ENCODE measurements around the gene LINS1. TPM values are rescaled to one million over a fixed set of nuclear protein-coding genes. Genes with fewer than 3 reads are reported as not detected.

LINS1 gene
- total and polyA plus RNA-seq, 2 donors (not counting 1 experiment from before 2014, with no cell fraction given), result 14.3 to 46.4 TPM

DNA sequence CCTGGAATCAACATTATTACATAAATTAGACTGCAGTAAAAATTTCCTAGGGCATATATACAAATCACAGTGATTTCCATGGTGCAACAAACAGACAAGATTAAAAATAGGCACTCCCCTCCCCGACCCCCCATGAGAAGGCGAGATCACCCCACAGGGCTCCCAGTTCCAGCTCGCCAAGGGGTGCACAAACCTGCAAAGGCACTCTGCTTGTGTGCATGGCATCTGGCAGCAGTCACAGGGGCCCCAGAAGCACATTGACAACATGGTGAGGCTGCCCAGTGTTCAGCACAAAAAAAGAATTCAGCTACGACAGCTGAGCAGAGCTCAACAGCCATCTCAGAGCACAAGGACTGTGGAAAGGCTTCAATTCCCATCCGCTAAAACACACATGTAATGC, 54.0 kb downstream of the LINS1 start:
- Mint-ChIP-seq H3K27me3 (peaks cover 4% of the 10 kb centered on the region), H3K4me1 (no peaks in the 10 kb centered on the region), H3K9me3 (ENCODE audit: insufficient read depth) (no peaks in the 10 kb centered on the region), H3K4me3 (no peak overlapping the region), H3K27ac (no peak overlapping the region)
- CTCF ChIA-PET, result no interaction called here
- Histone ChIP-seq H3K27ac (ENCODE audit: low read length in 2 of 2) (no peak overlapping the region), H3K27me3 (replicated peaks in 1 of 4; ENCODE audit: control extremely low read depth in 1 of 4, control insufficient read depth in 3 of 4, insufficient read depth in 4 of 4, low read length in 3 of 4) (peaks cover 0 to 5% (median 1%) of the 10 kb centered on the region in 4 experiments), H3K9ac (ENCODE audit: low read length) (no peak overlapping the region), H3K36me3 (replicated peaks in 1 of 2; ENCODE audit: control extremely low read depth in 1 of 2, control insufficient read depth in 1 of 2, extremely low read depth in 1 of 2, insufficient read depth in 2 of 2, low read length in 1 of 2) (no peaks in the 10 kb centered on the region), H3K79me2 (ENCODE audit: control insufficient read depth, insufficient read depth, low read length) (no peaks in the 10 kb centered on the region), H4K20me1 (ENCODE audit: control insufficient read depth, insufficient read depth, low read length, poor library complexity, severe bottlenecking) (no peaks in the 10 kb centered on the region), H3K4me1 (ENCODE audit: control insufficient read depth in 2 of 2, insufficient read depth in 2 of 2, low read length in 2 of 2) (no peaks in the 10 kb centered on the region), H2AFZ (ENCODE audit: insufficient read depth, low read depth, low read length, poor library complexity, severe bottlenecking) (no peak overlapping the region), H3K9me3 (ENCODE audit: control extremely low read depth in 1 of 3, control insufficient read depth in 2 of 3, insufficient read depth in 1 of 3, low read length in 2 of 3) (peaks cover 0 to 10% (median 2%) of the 10 kb centered on the region in 3 donors), H3K4me3 (ENCODE audit: control extremely low read depth in 1 of 5, extremely low read depth in 1 of 5, insufficient read depth in 1 of 5, low read depth in 2 of 5, low read length in 4 of 5) (no peak overlapping the region), H3K4me2 (replicated peaks; ENCODE audit: low read depth, low read length, poor library complexity, severe bottlenecking) (no peak overlapping the region)
- no peak for TF ChIP-seq EZH2 (IDR thresholded peaks at IDR 0.05; ENCODE audit: borderline replicate concordance, insufficient read depth, low read depth, low read length, poor library complexity, severe bottlenecking)
- TF ChIP-seq, protein P1, sequence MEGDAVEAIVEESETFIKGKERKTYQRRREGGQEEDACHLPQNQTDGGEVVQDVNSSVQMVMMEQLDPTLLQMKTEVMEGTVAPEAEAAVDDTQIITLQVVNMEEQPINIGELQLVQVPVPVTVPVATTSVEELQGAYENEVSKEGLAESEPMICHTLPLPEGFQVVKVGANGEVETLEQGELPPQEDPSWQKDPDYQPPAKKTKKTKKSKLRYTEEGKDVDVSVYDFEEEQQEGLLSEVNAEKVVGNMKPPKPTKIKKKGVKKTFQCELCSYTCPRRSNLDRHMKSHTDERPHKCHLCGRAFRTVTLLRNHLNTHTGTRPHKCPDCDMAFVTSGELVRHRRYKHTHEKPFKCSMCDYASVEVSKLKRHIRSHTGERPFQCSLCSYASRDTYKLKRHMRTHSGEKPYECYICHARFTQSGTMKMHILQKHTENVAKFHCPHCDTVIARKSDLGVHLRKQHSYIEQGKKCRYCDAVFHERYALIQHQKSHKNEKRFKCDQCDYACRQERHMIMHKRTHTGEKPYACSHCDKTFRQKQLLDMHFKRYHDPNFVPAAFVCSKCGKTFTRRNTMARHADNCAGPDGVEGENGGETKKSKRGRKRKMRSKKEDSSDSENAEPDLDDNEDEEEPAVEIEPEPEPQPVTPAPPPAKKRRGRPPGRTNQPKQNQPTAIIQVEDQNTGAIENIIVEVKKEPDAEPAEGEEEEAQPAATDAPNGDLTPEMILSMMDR (IDR thresholded peaks at IDR 0.05), result no peak
- POLR2A ChIA-PET, result no interaction called here
- DNase-seq (no peak), ATAC-seq (ENCODE audit: low read depth) (no peak)
- 79% methylated on average over 5 of the region's 5 CpGs for WGBS (ENCODE audit: insufficient coverage)
- intact Hi-C loops (cut with micrococcal nuclease), result no loop called here

DNA sequence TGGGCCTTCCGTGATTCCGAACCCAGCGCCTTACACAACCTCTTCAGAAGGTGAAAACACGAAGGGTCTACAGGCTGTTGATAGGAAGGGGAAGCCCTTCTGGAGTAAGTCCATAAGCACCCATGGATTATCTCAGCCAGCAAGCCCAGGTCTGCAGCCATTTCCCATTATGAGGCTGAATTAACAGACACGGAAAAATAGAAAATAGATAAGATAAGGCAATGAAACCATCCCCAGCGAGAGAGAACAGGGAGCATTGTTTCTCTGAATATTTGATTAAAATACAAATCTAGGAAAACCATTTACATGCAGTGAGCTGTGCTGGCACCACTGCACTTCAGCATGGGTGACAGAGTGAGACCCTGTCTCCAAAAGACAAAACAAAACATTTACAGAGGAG, 57.0 kb downstream of the LINS1 start:
- Mint-ChIP-seq H3K9me3 (ENCODE audit: insufficient read depth) (no peaks in the 10 kb centered on the region), H3K4me3 (no peak overlapping the region), H3K27ac (no peak overlapping the region), H3K4me1 (no peaks in the 10 kb centered on the region), H3K27me3 (peaks cover 7% of the 10 kb centered on the region)
- H3K9me3 ChIP-seq (ENCODE audit: control extremely low read depth in 1 of 3, control insufficient read depth in 2 of 3, insufficient read depth in 1 of 3, low read length in 2 of 3), result peaks cover 0 to 4% (median 0%) of the 10 kb centered on the region in 3 donors
- no peaks in the 10 kb centered on the region for H4K20me1 ChIP-seq (ENCODE audit: control insufficient read depth, insufficient read depth, low read length, poor library complexity, severe bottlenecking)
- H3K27ac ChIP-seq (ENCODE audit: low read length in 2 of 2), result no peak overlapping the region
- no peak overlapping the region for H3K9ac ChIP-seq (ENCODE audit: low read length)
- no peak for ATAC-seq (ENCODE audit: low read depth)
- H2AFZ ChIP-seq (ENCODE audit: insufficient read depth, low read depth, low read length, poor library complexity, severe bottlenecking), result no peak overlapping the region
- no peak for DNase-seq
- ChIA-PET POLR2A (no interaction called here), CTCF (no interaction called here)
- H3K27me3 ChIP-seq (replicated peaks in 1 of 4; ENCODE audit: control extremely low read depth in 1 of 4, control insufficient read depth in 3 of 4, insufficient read depth in 4 of 4, low read length in 3 of 4), result peaks cover 0 to 5% (median 4%) of the 10 kb centered on the region in 4 experiments
- TF ChIP-seq, protein P1 (IDR thresholded peaks at IDR 0.05), result no peak
- no peak for TF ChIP-seq EZH2 (IDR thresholded peaks at IDR 0.05; ENCODE audit: borderline replicate concordance, insufficient read depth, low read depth, low read length, poor library complexity, severe bottlenecking)
- H3K4me2 ChIP-seq (replicated peaks; ENCODE audit: low read depth, low read length, poor library complexity, severe bottlenecking), result no peak overlapping the region
- H3K36me3 ChIP-seq (replicated peaks in 1 of 2; ENCODE audit: control extremely low read depth in 1 of 2, control insufficient read depth in 1 of 2, extremely low read depth in 1 of 2, insufficient read depth in 2 of 2, low read length in 1 of 2), result no peaks in the 10 kb centered on the region
- intact Hi-C loops (cut with micrococcal nuclease), result no loop called here
- H3K4me3 ChIP-seq (ENCODE audit: control extremely low read depth in 1 of 5, extremely low read depth in 1 of 5, insufficient read depth in 1 of 5, low read depth in 2 of 5, low read length in 4 of 5), result no peak overlapping the region
- no peaks in the 10 kb centered on the region for H3K79me2 ChIP-seq (ENCODE audit: control insufficient read depth, insufficient read depth, low read length)
- H3K4me1 ChIP-seq (ENCODE audit: control insufficient read depth in 2 of 2, insufficient read depth in 2 of 2, low read length in 2 of 2), result no peaks in the 10 kb centered on the region
- 81% methylated on average over 4 of the region's 6 CpGs for WGBS (ENCODE audit: insufficient coverage)
